OCI-LY3 (cell line): ENCODE results near the gene ANGEL1.
A peak's percentile ranks its signal among the peaks of the same experiment; 100 is the strongest.

Experiments used
- H2AFZ ChIP-seq: fragments of 200-600, 300-600 bp; shearing (Covaris generic); 2 replicates; pipeline ENCODE4 v1.6.0; 2014; ENCODE audit warnings: antibody characterized with exemption, low read depth, low read length
- H3K27ac ChIP-seq: fragments of 200-600, 300-600 bp; sonication (generic); 2 replicates; pipeline ENCODE4 v1.5.1; 2014; ENCODE audit warnings: mild to moderate bottlenecking, low read length, moderate library complexity, mixed read lengths
- H3K27me3 ChIP-seq: fragments of 200-600, 300-600 bp; sonication (generic); 2 replicates; pipeline ENCODE4 v1.6.1; 2014; ENCODE audit warnings: low read depth, low read length, mixed read lengths
- H3K36me3 ChIP-seq: fragments of 200-600, 300-600 bp; sonication (generic); replicated peaks from 2 replicates; pipeline ENCODE3; 2014; ENCODE audit warnings: low read depth, low read length, mixed read lengths
- H3K4me1 ChIP-seq: fragments of 300-600, 200-600 bp; sonication (generic); 2 replicates; pipeline ENCODE4 v1.6.1; 2014; ENCODE audit warnings: low read length, mixed read lengths
- H3K4me2 ChIP-seq: fragments of 200-600, 300-600 bp; sonication (generic); 2 replicates; pipeline ENCODE4 v1.6.1; 2014; ENCODE audit warnings: low read length, mixed read lengths
- H3K4me3 ChIP-seq: fragments of 300-600, 200-600 bp; sonication (generic); 2 replicates; pipeline ENCODE4 v1.5.1; 2014; ENCODE audit warnings: antibody characterized with exemption, mild to moderate bottlenecking, low read length, moderate library complexity
- H3K79me2 ChIP-seq: fragments of 300-600, 200-600 bp; shearing (Covaris generic); 2 replicates; pipeline ENCODE4 v1.6.1; 2014; ENCODE audit warnings: mild to moderate bottlenecking, low read length, mixed read lengths
- H3K9ac ChIP-seq: fragments of 300-600, 200-600 bp; shearing (Covaris generic); 2 replicates; pipeline ENCODE4 v1.6.0; 2014; ENCODE audit warnings: mild to moderate bottlenecking, low read length, moderate library complexity
- H3K9me3 ChIP-seq: fragments of 200-600, 300-600 bp; shearing (Covaris generic); 2 replicates; pipeline ENCODE4 v1.6.1; 2014; ENCODE audit warnings: low read length, mixed read lengths; ENCODE audit not compliant: insufficient read depth
- H4K20me1 ChIP-seq: fragments of 200-600, 300-600 bp; sonication (generic); 2 replicates; pipeline ENCODE4 v1.6.1; 2016; ENCODE audit warnings: low read length, mixed read lengths; ENCODE audit not compliant: insufficient read depth
- CTCF ChIP-seq: fragments of 200-600, 300-600 bp; sonication (generic); IDR thresholded peaks from 2 replicates; pipeline ENCODE4 v1.5.1; 2014; ENCODE audit warnings: antibody characterized with exemption, low read length, low read depth
- EZH2phosphoT487 ChIP-seq: fragments of 200-600 bp; shearing (Covaris generic); IDR thresholded peaks from 2 replicates; pipeline ENCODE4 v1.6.1; 2018; ENCODE audit warnings: antibody characterized with exemption, mixed run types, low read depth

Gene ANGEL1

DNA sequence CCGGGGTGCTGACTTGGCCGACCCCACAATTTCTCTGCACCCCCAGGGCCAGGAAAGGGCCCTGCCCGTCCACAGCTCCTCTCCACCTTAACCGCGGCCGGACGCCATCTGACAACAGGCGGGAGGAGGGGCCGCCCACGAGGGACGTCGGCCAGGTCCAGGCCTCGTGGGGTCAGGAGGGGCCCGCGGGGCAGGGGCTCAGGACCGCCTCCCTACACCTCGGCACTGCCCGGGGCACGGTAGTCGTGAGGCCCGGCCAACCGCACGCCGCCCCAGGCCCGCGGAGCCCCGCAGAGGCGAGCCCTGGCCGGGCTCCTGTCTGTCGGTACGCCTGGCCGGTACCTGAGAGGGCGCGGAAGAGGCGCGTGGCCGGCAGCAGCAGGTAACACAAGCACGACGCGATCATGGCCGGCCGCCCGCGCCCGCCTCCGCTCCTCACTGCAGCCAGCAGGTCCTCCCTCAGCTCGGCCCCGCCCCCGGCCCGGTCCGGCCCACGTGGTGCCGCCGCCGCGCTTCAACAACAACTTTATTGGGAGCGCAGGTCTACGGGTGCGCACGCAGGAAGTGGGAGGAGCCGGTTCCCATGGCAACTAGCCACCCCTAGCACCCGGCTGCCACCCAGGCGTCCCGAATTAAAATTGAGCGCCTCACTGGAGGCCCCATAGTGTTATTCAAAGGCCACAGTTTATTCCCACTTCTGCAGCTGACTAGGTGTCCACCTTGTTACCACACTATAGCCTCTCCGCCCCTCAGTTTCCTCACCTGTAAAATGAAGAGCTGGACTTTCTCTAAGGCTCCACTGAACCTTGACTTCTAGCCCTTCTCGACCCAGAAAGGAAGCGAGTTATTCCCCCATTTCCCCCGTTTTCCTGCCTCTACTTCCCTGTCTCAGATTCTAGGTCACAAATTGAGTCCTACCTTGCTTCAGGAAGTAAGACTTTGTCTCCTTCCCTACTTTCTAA is at the start of gene ANGEL1:
ANGEL1 (minus strand) TSS at position 461 of the 962 bp plus-strand sequence; CDS start at position 406, 55 bp downstream.
- Histone ChIP-seq H3K4me2 (peak within 1 kb of the TSS; percentile 100), H3K4me3 (peak within 1 kb of the TSS; percentile 98), H2AFZ (peak within 1 kb of the TSS; percentile 97), H3K9ac (peak within 1 kb of the TSS; percentile 88), H3K4me1 (peaks cover 17% of the 10 kb centered on the region), H3K36me3 (peaks cover 13% of the 10 kb centered on the region), H3K79me2 (peaks cover 23% of the 10 kb centered on the region), H3K27ac (no peak within 1 kb of the TSS), H3K27me3 (peaks cover 12% of the 10 kb centered on the region), H3K9me3 (no peaks in the 10 kb centered on the region), H4K20me1 (no peaks in the 10 kb centered on the region)
- TF ChIP-seq CTCF (no peak), EZH2phosphoT487 (no peak)

GRCh38 chr14:76861574-76862255 is 49.0 kb upstream of the ANGEL1 start:
- H2AFZ ChIP-seq = no peak overlapping the region
- TF ChIP-seq CTCF = no peak
- TF ChIP-seq EZH2phosphoT487 = no peak
- H3K9ac ChIP-seq = no peak overlapping the region
- H3K4me1 ChIP-seq = 0 out of 2 replicates have a peak, but pooled peaks cover 8% of the 10 kb centered on the region
- no peaks in the 10 kb centered on the region for H4K20me1 ChIP-seq
- no peak overlapping the region for H3K27ac ChIP-seq
- peaks cover 48% of the 10 kb centered on the region for H3K27me3 ChIP-seq
- H3K79me2 ChIP-seq = no peaks in the 10 kb centered on the region
- H3K4me3 ChIP-seq = no peak overlapping the region
- H3K36me3 ChIP-seq = no peaks in the 10 kb centered on the region
- no peaks in the 10 kb centered on the region for H3K9me3 ChIP-seq
- H3K4me2 ChIP-seq = no peak overlapping the region

DNA sequence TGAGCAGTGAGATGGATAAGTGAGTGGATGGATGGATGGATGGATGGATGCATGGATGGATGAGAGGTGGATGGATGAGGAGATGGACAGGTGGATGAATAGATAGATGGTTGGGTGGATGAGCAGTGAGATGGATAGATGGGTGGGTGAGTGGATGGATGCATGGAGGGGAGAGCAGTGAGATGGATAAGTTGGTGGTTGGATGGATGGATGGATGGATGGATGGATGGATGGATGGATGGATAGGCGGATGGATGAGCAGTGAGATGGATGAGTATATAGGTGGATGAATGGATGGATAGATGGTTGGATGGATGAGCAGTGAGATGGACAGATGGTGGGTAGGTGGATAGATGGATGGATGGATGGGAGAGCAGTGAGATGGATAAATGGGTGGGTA is 44.1 kb upstream of the ANGEL1 start:
- peaks cover 50% of the 10 kb centered on the region for H3K27me3 ChIP-seq
- no peak for TF ChIP-seq CTCF
- no peak for TF ChIP-seq EZH2phosphoT487
- H3K4me2 ChIP-seq = no peak overlapping the region
- no peak overlapping the region for H2AFZ ChIP-seq
- no peaks in the 10 kb centered on the region for H4K20me1 ChIP-seq
- H3K4me1 ChIP-seq = no peaks in the 10 kb centered on the region
- H3K79me2 ChIP-seq = no peaks in the 10 kb centered on the region
- H3K4me3 ChIP-seq = no peak overlapping the region
- H3K9me3 ChIP-seq = no peaks in the 10 kb centered on the region
- H3K36me3 ChIP-seq = no peaks in the 10 kb centered on the region
- no peak overlapping the region for H3K27ac ChIP-seq
- H3K9ac ChIP-seq = no peak overlapping the region

DNA sequence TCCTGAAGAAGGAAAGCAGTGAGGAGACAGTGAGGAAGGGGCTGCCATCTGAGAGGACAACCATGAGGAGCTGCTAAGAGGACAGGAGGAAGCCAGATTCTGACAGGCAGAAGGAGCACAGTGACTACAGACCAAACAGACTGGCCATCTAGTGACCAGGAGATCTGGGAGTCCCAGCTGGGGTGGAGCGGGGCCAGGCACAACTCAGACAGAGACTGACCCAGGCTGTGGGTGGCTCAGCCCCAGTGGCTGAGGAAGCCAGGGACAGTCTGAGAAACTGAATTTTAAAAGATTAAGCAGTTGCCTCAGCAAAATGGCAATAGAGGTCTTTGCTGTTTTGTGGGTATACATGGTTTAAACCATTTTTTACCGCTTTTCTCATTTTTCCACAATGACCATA is 42.4 kb upstream of the ANGEL1 start:
- TF ChIP-seq EZH2phosphoT487 (no peak), CTCF (no peak)
- no peak overlapping the region for H3K9ac ChIP-seq
- peaks cover 35% of the 10 kb centered on the region for H3K27me3 ChIP-seq
- H3K4me2 ChIP-seq = no peak overlapping the region
- no peak overlapping the region for H3K4me3 ChIP-seq
- no peaks in the 10 kb centered on the region for H3K36me3 ChIP-seq
- no peaks in the 10 kb centered on the region for H3K9me3 ChIP-seq
- H3K79me2 ChIP-seq = no peaks in the 10 kb centered on the region
- H3K27ac ChIP-seq = no peak overlapping the region
- no peaks in the 10 kb centered on the region for H4K20me1 ChIP-seq
- no peaks in the 10 kb centered on the region for H3K4me1 ChIP-seq
- no peak overlapping the region for H2AFZ ChIP-seq
